HT-29 (cell line): ENCODE data around the gene ACE. TPM values are rescaled to one million over a fixed set of nuclear protein-coding genes. Genes with fewer than 3 reads are reported as not detected.

ENCODE experiments used
- DNase-seq: peaks from one replicate; pipeline ENCODE4 v3.0.0-alpha.2; 2015; ENCODE audit warnings: low spot score
- total RNA-seq: library from RNA; depleted of rRNA; stranded (reverse); fragments of >200 nt; shearing (Covaris generic); gene quantifications from 2 replicates; pipeline ENCODE4 v1.2.3, GENCODE V29; 2014

ACE gene
- total RNA-seq, 1 experiment from 2014 or later: 3.1 TPM

DNA sequence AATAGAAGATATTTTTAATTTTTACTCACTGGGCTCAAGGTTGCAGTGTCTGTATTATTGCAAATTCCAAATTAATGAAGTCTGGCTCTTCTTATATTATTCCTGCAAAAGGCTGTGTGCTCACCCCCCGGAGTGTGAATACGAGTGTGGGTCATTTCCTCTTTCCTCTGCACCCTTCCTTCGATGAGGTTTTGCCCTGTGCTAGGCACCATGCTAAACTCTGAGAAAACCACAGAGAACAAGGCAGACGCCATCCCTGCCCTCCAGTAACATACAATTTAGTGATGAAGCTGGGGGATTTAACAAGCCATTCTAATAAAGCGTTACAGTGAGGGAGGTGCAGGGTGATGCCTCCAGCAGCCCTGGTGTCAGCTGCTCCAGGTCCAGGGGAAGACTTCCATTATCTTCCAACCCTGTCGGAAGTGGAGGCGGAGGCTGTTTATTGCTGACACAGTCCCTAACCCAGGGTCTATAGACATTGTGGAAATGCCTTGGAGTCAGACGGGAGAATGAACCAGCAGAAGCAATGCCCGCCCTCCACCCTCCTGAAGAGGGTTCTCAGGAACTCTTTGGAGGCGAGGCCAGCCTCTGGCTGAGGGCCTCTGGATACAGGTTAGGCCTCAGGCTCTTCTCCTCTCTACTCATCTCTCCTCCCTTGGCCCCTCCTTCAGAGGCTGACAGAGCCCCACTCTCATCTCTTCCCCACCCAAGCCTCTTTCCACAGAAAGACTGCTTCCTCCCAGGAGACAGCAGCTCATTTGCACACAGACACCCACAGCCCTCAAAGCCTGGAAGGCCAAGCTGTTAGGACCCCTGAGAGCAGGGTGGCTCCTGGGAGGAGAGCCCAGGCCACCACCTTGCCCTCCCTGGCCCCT lies 2.0 kb upstream of the ACE start:
- no peak for DNase-seq

DNA sequence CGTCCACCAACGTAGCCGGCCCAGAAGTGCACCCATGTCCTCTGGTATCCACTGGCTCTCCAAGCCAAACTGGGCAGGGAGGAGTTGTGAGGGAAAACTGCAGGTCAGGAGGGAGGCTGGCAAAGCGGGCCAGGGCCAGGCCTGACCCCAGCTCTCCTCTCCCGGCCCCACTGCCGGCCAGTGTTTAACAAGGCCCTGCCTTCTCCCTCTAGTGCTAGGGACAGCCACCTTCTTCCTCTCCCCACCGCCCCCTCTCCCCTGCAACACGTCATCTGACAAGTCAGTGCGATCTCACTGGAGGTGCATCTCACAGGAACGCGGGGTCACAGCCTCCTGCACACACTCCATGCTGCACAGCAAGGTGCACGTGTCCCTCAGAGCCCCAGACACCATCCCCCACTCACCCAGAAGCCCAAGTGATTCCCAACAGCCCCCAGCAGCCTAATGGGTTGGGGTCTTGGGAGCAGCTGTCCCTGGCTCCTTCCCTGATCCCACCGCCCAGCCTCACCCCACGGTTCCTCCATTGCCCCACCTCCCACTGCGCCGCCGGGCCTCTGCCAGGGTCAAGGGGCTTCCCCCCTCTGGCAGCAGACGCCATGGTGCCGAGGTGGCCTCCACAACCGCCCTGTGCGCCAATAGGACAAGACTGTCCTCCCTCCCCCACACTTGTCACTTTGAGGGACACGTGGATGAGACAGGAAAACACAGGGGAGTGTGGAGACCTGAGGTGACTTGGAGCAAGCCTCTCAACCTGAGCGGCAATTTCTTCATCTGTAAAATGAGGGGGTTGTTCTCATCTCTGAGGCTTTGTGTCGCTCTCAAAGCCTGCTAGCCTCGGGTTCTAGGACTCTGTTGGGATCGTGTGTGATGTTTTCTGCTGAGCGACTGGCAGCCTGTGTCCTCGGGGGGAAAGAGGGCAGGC lies 1.1 kb upstream of the ACE start:
- no peak for DNase-seq

- DNase-seq: no peak
Observed at GRCh38 chr17:63476459-63476853, 405 bp upstream of the ACE start.

GRCh38 chr17:63477480-63478440 lies 899 bp downstream of the ACE start:
- DNase-seq: no peak

GRCh38 chr17:63478814-63479494 lies 2.1 kb downstream of the ACE start:
- DNase-seq: peak; percentile 86

DNA sequence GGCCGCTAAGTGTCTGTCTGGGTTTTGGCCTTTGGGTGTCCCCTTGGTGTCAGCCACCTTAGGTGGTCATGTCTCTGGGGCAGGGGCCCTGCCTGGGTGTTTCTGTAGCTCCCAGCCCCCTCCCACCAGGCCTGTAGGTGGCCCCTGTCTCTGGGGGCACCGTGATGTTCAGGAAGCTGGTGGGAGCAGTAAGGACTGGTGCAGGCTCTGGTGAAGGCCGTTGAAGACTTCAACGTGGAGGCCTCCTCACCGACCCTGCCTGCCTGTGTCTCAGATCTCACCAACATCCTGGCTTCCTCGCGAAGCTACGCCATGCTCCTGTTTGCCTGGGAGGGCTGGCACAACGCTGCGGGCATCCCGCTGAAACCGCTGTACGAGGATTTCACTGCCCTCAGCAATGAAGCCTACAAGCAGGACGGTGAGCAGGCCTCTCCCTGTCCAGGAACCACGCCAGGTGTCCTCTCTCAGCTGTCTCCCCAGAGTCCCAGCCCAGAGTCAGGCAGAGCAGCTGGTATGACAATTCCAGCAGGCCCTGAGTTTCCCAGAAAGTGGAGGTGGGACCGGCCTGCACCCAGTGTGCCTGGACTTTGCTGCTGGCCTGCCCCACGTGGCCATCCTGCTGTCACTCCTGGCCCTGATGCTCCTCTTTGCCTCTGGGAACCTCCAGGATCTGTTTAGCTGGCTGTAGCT lies 2.8 kb downstream of the ACE start:
- no peak for DNase-seq

GRCh38 chr17:63480192-63480784 lies 3.4 kb downstream of the ACE start:
- no peak for DNase-seq

DNA sequence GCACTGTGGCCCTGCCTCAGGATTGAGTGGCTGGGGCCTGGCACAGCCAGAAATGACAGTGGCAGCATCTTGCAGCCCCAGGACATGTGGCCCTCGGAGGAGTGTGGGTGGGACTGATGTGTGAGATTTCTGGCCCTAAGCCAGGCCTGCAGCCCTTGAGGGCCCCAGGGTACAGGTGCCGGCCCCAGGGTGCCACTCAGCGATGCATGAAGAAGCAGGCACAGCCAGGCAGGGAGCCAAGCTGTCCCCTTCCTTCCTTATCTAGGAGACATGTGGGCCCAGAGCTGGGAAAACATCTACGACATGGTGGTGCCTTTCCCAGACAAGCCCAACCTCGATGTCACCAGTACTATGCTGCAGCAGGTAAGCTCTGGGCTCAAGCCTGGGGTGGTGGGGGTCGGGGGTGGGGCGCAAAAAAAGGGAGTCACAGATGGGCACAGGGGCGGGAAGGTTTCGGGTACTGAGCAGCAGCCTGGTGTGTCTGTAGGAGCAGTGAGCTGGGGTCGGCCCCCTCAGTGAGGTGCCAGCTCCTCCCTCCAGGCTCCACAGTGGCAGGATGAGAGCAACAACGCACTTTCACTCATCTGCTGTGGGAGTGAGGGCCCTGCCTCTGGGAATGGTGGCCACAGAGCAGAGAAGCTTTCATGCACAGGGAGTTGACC lies 4.1 kb downstream of the ACE start:
- DNase-seq: no peak

- DNase-seq: no peak
Observed at GRCh38 chr17:63481488-63481870, 4.6 kb downstream of the ACE start.

DNA sequence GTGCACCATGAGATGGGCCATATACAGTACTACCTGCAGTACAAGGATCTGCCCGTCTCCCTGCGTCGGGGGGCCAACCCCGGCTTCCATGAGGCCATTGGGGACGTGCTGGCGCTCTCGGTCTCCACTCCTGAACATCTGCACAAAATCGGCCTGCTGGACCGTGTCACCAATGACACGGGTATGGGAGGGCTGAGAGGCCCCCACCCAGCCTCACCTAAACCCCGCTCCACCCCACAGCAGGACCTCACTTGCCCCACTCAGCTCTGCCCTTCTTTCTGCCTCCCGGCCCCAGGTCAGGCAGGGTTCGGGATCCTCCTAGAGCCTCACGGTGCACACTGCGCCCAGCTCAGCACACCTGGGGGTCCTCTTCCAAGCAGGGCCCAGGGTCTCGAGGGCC lies 5.6 kb downstream of the ACE start:
- DNase-seq: no peak

DNA sequence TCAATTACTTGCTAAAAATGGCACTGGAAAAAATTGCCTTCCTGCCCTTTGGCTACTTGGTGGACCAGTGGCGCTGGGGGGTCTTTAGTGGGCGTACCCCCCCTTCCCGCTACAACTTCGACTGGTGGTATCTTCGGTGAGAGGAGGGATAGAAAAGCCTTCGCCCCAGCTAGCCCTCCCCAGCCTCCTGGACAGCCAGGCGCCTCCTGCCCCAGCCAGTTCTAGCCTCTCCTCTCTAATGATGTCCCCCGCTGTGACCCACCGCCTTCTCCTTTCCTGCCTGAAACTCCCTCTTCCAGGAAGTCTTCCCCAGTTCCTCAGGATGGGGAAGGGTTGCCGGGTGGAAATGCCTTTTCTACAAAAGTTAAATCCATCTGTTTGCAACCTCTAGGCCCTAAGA lies 6.2 kb downstream of the ACE start:
- DNase-seq: no peak

- DNase-seq: no peak
Observed at GRCh38 chr17:63483655-63484575, 7.1 kb downstream of the ACE start.

DNA sequence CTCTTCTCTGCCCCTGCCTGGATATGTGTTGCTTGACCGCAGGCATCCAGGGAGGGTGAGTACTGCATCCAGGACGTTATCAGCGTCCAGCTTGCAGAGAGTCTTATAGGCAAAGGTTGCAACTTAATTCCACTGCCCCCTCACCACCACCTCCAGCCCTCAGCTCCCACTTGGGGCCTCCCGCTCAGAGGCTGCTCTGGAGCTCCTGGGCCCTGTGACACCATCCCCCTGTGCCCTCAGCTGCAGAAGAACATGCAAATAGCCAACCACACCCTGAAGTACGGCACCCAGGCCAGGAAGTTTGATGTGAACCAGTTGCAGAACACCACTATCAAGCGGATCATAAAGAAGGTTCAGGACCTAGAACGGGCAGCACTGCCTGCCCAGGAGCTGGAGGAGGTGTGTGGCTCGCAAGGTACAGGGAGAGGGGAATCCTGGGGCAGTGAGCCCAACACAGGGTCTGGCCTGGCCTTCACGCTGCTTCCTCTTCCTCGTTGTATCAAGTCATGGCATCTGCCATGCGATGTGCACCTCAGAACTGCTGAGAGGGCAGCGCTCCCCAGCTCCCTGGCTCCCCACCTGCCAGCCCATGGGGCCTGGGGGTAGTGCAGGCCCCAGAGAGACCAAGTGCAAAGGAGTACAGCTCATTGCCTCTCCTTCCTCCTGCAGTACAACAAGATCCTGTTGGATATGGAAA lies 9.6 kb downstream of the ACE start:
- DNase-seq: no peak

GRCh38 chr17:63487014-63487339 lies 10.1 kb downstream of the ACE start:
- no peak for DNase-seq

DNA sequence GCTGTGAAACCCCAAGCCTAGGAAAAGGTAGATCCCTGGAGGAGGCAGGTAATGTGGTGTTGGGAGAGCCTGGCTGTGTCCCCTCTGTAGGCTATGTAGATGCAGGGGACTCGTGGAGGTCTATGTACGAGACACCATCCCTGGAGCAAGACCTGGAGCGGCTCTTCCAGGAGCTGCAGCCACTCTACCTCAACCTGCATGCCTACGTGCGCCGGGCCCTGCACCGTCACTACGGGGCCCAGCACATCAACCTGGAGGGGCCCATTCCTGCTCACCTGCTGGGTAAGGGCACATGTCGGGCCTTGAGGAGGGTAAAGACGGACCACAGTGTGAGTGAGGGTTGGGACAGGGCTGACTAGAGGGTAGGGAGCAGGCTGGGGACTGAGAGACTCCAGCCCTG lies 12.0 kb downstream of the ACE start:
- no peak for DNase-seq

- DNase-seq: no peak
Observed at GRCh38 chr17:63489291-63489690, 12.4 kb downstream of the ACE start.

DNA sequence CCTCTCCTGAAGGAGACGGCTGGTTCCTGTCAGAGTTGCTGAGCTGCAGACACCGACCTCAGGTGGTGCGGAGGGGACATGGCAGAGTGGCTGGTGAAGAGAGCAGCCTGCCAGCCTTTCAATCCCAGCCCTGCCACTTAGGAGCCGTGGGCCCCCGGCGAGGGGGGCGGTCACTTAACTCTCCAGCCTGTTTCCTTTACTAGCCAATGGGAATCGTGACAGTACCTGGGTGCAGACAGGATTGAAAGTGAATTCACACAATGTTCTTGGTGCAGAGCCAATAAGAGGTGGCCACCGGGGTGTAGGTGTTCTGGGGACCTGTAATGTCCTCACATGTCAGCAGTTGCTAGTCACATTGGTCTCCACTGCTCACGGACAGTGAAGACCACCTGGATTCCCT lies 13.5 kb downstream of the ACE start:
- peak; percentile 14 for DNase-seq
